GM18505 (cell line): ENCODE measurements around the gene DAPK1.

Source experiments
- ATAC-seq: cut with Tn5 transposase; IDR thresholded peaks from one replicate; pipeline ENCODE4 v1.9.1; 2021; ENCODE audit not compliant: unreplicated experiment
- POLR2A ChIP-seq: IDR thresholded peaks from 4 replicates; pipeline ENCODE4 v1.6.1; 2011; ENCODE audit warnings: borderline replicate concordance; ENCODE audit not compliant: insufficient read depth, insufficient read length; ENCODE audit errors: extremely low read depth

The DAPK1 gene

GRCh38 chr9:87569008-87569509 is 71.4 kb downstream of the DAPK1 start:
- ATAC-seq: no peak
- no peak for TF ChIP-seq POLR2A

- ATAC-seq: no peak
- TF ChIP-seq POLR2A: no peak
These were observed 71.9 kb downstream of the DAPK1 start for GRCh38 chr9:87569518-87569917.

GRCh38 chr9:87570000-87570908 is 72.6 kb downstream of the DAPK1 start:
- no peak for TF ChIP-seq POLR2A
- no peak for ATAC-seq

GRCh38 chr9:87572719-87573118 is 75.1 kb downstream of the DAPK1 start:
- ATAC-seq: no peak
- no peak for TF ChIP-seq POLR2A

GRCh38 chr9:87573841-87574342 is 76.2 kb downstream of the DAPK1 start:
- no peak for TF ChIP-seq POLR2A
- no peak for ATAC-seq

GRCh38 chr9:87577746-87578145 is 80.1 kb downstream of the DAPK1 start:
- no peak for TF ChIP-seq POLR2A
- ATAC-seq: no peak

- no peak for ATAC-seq
- TF ChIP-seq POLR2A: no peak
These were observed 81.0 kb downstream of the DAPK1 start for GRCh38 chr9:87578625-87579024.

GRCh38 chr9:87579781-87580541 is 82.3 kb downstream of the DAPK1 start:
- TF ChIP-seq POLR2A: no peak
- ATAC-seq: no peak

- ATAC-seq: no peak
- no peak for TF ChIP-seq POLR2A
These were observed 83.3 kb downstream of the DAPK1 start for GRCh38 chr9:87580941-87581438.

- ATAC-seq: no peak
- TF ChIP-seq POLR2A: no peak
These were observed 83.8 kb downstream of the DAPK1 start for GRCh38 chr9:87581513-87581912.

GRCh38 chr9:87581949-87582637 is 84.4 kb downstream of the DAPK1 start:
- no peak for ATAC-seq
- no peak for TF ChIP-seq POLR2A

- no peak for TF ChIP-seq POLR2A
- ATAC-seq: no peak
These were observed 86.7 kb downstream of the DAPK1 start for GRCh38 chr9:87584326-87584725.
